Measurements from ENCODE around the gene ZBTB40.

Gene ZBTB40

GRCh38 chr1:22472596-22472995, 20.9 kb downstream of the ZBTB40 start:
- DNase-seq = no peak

- no peak for DNase-seq
Observed at GRCh38 chr1:22473952-22474351, 22.3 kb downstream of the ZBTB40 start.

- no peak for DNase-seq
Observed at GRCh38 chr1:22476566-22476965, 24.9 kb downstream of the ZBTB40 start.

GRCh38 chr1:22483121-22483520, 31.5 kb downstream of the ZBTB40 start:
- no peak for DNase-seq

GRCh38 chr1:22484706-22485345, 33.2 kb downstream of the ZBTB40 start:
- DNase-seq = no peak

- no peak for DNase-seq
Observed at GRCh38 chr1:22485431-22485830, 33.8 kb downstream of the ZBTB40 start.

GRCh38 chr1:22487781-22488180, 36.1 kb downstream of the ZBTB40 start:
- DNase-seq = no peak

- DNase-seq = no peak
Observed at GRCh38 chr1:22488319-22488718, 36.7 kb downstream of the ZBTB40 start.

- DNase-seq = no peak
Observed at GRCh38 chr1:22489278-22489677, 37.6 kb downstream of the ZBTB40 start.

GRCh38 chr1:22489823-22490222, 38.2 kb downstream of the ZBTB40 start:
- DNase-seq = no peak

GRCh38 chr1:22490309-22490708, 38.7 kb downstream of the ZBTB40 start:
- no peak for DNase-seq

- no peak for DNase-seq
Observed at GRCh38 chr1:22491995-22492715, 40.5 kb downstream of the ZBTB40 start.

GRCh38 chr1:22494144-22494543, 42.5 kb downstream of the ZBTB40 start:
- no peak for DNase-seq

GRCh38 chr1:22494943-22495579, 43.4 kb downstream of the ZBTB40 start:
- no peak for DNase-seq

GRCh38 chr1:22496536-22497160, 45.0 kb downstream of the ZBTB40 start:
- DNase-seq = no peak

- no peak for DNase-seq
Observed at GRCh38 chr1:22498463-22498862, 46.8 kb downstream of the ZBTB40 start.

GRCh38 chr1:22500058-22500457, 48.4 kb downstream of the ZBTB40 start:
- DNase-seq = no peak

- DNase-seq = no peak
Observed at GRCh38 chr1:22500471-22500870, 48.8 kb downstream of the ZBTB40 start.

- DNase-seq = no peak
Observed at GRCh38 chr1:22502202-22502601, 50.6 kb downstream of the ZBTB40 start.

- no peak for DNase-seq
Observed at GRCh38 chr1:22503721-22504410, 52.2 kb downstream of the ZBTB40 start.

GRCh38 chr1:22506130-22506692, 54.6 kb downstream of the ZBTB40 start:
- DNase-seq = no peak

- no peak for DNase-seq
Observed at GRCh38 chr1:22507587-22507986, 55.9 kb downstream of the ZBTB40 start.

GRCh38 chr1:22508329-22508728, 56.7 kb downstream of the ZBTB40 start:
- DNase-seq = no peak
